Parietal lobe (tissue), 2 donors: Measurements from ENCODE around the gene PITPNB. TPM values are rescaled to one million over a fixed set of nuclear protein-coding genes. Genes with fewer than 3 reads are reported as not detected.

Experiments used
- small RNA-seq: library from RNA; depleted of rRNA; stranded (forward); fragments of <200 nt; gene quantifications from one replicate; pipeline ENCODE3, GENCODE V24; 2014; ENCODE audit warnings: low replicate concordance
- total RNA-seq: library from RNA; depleted of rRNA; stranded (reverse); fragments of >200 nt; gene quantifications from one replicate; pipeline ENCODE4 v1.2.3, GENCODE V29; 2014

Gene PITPNB
- 58.8 TPM for total RNA-seq

GRCh38 chr22:27919222-27919941 lies at the start of gene PITPNB:
Gene PITPNB, minus strand, starts transcription at chr22:27919256. Its CDS starts 65 bp downstream, at chr22:27919191.

Small RNA genes within 50 kb of the gene (small RNA-seq; reads per million reads assigned to genes)
- gene MIR3199-1 (not detected), gene RF02198 (not detected)

Other genes with a start within 250 kb of the PITPNB start
- gene MN1, start 117.5 kb downstream of the PITPNB start, total RNA-seq: 64.2 TPM